CD4-positive, alpha-beta T cell treated with Interleukin-4 for 1 hour (primary cell): ENCODE results near the gene ADAM17.
A peak's percentile ranks its signal among the peaks of the same experiment; 100 is the strongest.
"Not testable (repeated sequence)": the region's sequence is repeated elsewhere in the genome, so short reads cannot be mapped to it uniquely, and the experiment has no call there.

Source experiments
- DNase-seq, 2 donors: peaks; one replicate each; pipeline ENCODE4 v3.0.0-alpha.2; 2020 to 2022

The ADAM17 gene

DNA sequence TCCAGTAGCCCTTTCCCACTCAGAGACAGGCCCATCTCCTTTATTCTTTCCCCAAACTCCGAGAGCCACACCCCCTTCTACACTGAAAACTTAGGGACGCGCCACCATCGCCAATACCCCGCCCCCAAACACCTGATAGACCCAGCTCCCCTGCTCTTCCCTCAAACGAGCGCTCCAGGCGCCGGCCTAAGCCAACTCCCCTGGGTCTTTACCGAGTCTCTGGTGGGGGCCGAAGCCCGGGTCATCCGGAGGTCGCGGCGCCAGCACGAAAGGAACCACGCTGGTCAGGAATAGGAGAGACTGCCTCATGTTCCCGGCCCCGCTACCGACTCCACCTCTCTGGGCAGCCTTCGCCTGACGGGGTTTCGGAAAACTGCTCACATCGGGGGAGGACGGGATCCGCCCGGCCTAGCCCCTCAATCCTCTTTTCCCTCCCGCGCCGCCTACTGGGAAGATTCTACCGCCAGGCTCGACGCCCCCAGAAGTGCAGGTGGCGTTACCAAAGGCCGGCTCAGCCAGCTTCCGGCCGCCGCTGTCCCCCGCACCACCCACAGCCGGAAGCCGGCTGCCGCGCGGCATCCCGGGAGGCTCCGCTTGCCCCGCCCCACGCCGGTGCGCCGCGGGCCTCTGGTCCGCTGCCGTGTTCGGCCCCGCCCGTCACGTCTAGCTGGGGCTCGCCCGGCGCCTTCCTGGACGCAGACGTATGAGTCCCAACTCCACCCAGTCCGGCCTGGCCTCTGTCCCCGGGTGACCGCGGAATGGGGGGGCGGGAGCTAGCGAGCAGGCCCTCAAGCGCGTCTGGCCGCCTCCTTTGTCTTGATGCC is at the start of gene ADAM17:
Gene ADAM17 (minus strand): TSS at position 534 of the 824 bp plus-strand sequence. CDS start 225 bp downstream, at position 309.
- DNase-seq = peak; percentile 85 to 91

- DNase-seq = no peak
Measured at GRCh38 chr2:9602412-9602811, 46.8 kb upstream of the ADAM17 start.

DNA sequence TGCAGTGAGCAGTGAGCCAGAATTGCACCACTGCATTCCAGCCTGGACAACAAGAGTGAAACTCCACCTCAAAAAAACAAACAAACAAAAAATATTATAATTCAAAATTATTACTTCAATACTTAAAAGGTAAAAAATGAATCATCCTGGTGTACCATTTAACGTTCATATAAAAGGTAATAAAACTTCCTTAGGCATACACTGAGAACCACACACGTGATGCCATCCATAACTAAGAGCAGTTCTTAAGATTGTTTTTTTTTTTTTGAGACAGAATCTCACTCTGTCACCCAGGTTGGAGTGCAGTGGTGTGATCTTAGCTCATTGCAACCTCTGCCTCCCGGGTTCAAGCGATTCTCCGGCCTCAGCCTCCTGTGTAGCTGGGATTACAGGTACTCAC is 45.8 kb upstream of the ADAM17 start:
- DNase-seq = no peak

- DNase-seq = no peak
Measured at GRCh38 chr2:9599430-9599829, 43.8 kb upstream of the ADAM17 start.

DNA sequence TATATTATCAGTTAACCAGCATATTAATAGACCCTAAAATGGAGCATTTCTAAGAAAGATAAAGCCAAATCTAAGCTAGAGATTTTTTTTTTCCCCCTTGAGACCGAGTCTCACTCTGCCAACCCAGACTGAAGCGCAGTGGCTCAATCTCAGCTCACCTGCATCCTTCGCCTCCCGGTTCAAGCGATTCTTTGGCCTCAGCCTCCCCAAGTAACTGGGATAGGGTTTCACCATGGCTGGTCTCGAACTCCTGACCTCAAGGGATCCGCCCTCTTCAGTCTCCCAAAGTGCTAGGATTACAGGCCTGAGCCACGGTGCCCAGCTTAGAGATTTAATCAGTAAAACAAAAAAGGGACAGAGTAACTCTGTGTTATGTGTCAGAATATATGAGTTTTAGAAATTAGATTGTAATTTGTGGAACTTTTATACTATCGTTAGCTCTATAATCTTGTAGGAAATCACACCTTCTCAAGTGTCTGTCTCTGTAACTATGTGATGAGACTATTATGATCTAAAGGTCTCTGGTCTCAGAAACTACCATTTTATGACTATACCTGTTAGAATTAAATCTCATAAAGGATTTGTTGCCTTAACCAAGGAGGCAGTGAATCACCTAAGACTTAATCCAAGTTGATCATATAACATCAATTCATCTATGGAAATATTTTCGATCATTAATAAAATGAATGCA is 41.1 kb upstream of the ADAM17 start:
- peak in 1 of 2 donors; percentile 30 for DNase-seq

DNA sequence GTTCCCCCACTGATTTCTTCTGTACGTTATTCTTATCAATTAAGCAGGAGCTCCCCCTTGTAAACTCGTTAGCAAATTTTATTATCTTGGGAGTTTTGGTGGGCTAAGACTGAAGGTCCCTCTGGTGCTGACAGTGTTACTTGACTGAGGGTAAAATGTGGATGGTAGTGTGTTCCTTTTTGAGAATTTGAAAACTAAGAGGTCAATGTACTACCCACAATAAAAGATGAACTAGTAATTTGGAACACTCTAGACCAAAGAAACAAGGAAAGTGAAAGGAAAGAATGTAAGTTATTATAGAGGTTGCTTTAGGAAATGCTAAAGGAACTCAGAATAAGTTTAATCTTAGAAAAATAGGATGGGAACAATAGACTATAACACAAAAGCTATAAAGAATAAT is 40.1 kb upstream of the ADAM17 start:
- DNase-seq = no peak

DNA sequence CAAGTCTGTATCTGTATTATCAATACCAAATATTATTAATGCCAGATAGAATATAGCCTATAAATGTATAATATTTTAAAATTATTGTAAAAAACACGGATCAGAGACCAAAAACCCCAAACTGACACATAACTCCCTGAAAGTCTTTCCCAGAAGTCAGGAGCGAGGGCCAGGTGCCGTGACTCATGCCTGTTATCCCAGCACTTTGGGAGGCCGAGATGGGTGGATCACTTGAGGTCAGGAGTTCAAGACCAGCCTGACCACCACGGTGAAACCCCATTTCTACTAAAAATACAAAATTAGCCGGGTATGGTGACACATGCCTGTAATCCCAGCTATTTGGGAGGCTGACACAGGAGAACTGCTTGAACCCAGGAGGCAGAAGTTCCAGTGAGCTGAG is 39.6 kb upstream of the ADAM17 start:
- DNase-seq = not testable (repeated sequence)

DNA sequence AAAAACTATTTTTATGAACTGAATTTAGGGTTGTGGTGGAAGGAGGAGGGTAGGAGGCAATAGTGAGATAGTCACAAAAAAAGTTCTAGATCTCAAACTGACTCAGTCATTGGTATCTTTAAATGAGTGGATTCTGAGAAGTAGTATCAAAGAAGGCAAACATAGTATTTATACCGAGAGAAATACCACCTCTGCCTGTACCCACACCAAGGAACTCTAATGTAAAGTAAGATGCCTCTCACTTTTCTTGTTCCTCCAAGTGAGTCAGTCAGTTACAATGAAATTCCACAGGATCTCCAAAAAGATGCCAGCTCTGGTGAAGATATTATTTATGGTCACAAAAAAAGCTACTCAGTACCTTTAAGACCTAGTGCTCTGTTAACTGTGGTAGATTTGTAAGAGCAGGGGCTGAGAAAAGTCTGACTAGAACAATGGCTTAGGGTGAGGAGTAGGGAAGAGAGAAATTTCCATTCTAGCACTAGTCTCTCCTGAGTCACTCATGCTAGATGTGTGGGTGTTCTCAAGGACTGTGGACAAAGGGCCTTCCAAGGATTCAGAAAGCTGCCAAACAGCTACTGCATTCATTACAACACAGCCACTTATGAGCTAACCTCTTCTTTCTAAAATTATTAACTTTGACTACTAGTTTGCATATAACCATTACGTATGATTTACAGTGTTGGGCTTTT is 38.9 kb upstream of the ADAM17 start:
- peak in 1 of 2 donors; percentile 28 for DNase-seq

DNA sequence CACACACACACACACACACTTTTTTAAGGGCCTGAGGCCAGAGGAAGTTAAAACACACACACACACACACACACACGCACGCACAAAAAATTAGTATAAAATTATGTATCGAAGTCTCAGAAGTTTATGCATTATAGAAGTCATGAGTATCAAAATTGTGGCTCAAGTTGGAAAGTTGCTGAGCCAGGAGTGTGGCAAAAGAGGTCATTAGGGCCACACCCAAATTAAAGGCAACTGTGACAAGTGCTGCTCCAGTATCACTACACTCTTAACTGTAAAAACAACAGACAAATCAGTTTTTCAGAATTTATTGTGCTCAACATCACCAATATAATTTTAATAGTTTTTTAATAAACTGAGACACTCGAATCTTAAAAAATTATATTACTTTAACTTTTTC is 38.3 kb upstream of the ADAM17 start:
- DNase-seq = peak in 1 of 2 donors; percentile 24

DNA sequence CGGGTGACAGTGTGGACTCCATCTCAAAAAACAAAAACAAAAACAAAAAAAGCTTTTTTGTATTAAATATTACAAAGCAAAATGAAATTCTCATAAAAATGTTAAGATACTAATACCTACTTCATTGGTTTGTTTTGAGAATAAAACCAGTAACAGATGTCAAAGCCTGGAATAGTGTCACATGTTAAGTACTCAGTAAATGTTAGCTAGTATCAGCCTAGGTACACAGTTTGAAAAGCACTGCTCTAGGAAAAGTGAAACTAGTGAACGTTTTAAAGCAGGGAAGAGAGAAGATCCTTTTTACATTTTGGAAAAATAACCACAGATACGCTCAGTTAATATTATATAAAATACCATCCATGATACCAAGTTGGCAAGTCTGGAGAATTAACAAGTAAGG is 37.1 kb upstream of the ADAM17 start:
- no peak for DNase-seq

- no peak for DNase-seq
Measured at GRCh38 chr2:9590641-9591040, 35.0 kb upstream of the ADAM17 start.

- DNase-seq = no peak
Measured at GRCh38 chr2:9586465-9586864, 30.8 kb upstream of the ADAM17 start.

DNA sequence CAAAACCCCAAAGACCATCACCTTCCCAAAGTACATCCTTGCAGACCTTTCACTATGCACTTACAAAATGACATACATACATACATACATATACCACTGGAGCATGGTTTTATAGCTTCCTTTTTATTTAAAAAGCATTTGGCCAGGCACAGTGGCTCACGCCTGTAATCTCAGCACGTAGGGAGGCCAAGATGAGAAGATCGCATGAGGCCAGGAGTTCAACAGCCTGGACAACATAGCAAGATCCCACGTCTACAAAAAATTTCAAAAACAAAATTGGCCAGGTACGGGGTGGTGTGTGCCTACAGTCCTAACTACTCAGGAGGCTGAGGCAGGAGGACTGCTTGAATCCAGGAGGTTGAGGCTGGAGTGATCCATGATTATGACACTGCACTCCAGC is 29.9 kb upstream of the ADAM17 start:
- DNase-seq = no peak

GRCh38 chr2:9584902-9585301 is 29.3 kb upstream of the ADAM17 start:
- not testable (repeated sequence) for DNase-seq

DNA sequence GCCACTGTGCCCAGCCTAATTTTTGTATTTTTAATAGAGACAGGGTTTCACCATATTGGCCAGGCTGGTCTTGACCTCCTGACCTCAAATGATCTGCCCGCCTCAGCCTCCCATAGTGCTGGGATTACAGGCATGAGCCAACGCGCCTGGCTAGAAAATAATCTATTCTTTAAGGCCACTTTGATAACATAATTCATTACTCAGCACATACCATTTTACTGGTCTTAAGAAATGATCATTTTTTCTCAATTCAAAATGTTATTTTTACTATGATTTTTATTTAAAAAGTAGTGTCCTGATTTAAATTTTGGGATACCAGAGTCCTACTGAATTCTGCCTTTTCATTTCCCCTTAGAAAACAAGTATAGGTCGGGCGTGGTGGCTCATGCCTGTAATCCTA is 27.0 kb upstream of the ADAM17 start:
- no peak for DNase-seq

GRCh38 chr2:9578467-9579235 is 23.0 kb upstream of the ADAM17 start:
- DNase-seq = no peak

GRCh38 chr2:9574331-9574730 is 18.7 kb upstream of the ADAM17 start:
- no peak for DNase-seq

GRCh38 chr2:9573840-9574239 is 18.2 kb upstream of the ADAM17 start:
- DNase-seq = no peak

DNA sequence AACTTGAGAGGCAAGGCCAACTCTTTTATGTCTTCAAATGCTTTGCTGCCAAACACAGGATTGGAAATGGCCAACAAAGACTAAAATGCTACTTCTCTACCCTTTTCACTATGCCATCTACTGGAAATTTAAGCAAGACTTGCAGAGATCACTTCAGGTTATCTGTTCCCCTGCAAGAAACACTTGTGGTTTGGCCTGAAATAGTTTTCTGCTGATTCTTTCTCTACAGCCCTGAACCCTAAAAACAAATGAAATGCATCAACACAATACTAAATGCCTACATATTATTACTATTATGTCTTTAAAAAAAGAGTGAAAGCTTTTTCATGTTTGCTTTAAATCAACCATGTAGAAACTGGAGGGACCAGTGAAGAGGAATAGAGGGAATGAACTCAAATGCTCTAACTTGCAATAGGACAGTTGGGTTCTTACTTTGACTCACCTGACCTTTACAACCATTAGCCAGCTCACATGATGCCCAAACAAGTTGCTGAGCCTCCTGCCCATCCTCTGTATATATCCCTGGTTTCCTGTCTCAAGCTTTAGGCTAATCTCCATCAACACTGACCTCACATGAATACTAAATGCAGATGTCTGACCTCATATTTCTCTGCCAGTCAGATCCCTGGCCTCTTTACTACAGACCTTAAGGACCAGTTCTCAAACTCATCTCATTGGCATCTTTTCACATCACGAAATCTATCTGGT is 17.5 kb upstream of the ADAM17 start:
- DNase-seq = no peak

DNA sequence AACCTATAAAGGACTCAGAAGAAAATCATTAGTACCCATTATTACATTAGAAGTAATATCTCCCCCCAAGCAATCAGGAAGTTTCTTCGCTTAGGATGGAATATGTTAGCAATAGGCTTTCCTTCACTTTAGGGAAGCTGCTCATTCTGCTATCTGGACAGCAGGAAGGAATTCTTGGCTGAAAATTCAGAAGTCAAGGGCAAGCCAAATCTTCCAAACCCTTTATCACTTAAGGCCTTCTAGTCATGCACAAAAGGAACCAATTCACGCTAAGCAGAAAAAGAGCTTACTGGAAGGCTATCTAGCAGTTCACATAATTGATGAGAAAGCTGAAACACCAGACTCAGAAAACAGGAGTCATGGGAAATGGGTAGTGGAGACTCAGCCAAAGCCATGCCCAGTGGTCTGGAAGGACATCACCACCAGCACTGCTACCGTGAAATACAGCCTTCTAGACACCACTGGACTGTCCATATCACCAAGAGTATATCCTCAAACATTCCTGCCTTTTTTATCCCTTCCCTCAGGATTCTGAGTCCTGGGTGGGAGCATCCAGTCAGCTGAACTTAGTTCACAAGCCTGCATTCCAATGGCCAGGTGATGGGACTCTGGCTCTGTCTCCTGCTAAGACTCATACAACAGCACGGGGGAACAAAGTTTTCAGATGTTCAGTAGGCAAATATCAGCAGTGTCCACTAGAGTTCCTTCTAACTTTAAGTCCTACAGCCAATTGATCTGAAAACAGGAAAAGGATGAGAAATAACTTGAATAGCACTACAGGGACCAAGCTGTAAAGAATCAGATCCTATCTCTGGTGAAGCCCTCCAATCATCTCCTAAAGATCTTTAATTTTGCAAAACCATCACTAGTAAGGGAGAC is 14.8 kb upstream of the ADAM17 start:
- DNase-seq = no peak
